HepG2 (cell line): ENCODE results near the gene PAQR6. TPM values are rescaled to one million over a fixed set of nuclear protein-coding genes. Genes with fewer than 3 reads are reported as not detected.

Experiments used
- FOSL2 ChIP-seq: sonication (generic); formaldehyde crosslinking; IDR thresholded peaks from 2 replicates; pipeline ENCODE4 v1.4.0; 2020; ENCODE audit warnings: missing genetic modification reagents
- MTA1 ChIP-seq: sonication (generic); formaldehyde crosslinking; IDR thresholded peaks from 2 replicates; pipeline ENCODE4 v1.4.0; 2020; ENCODE audit warnings: missing genetic modification reagents, mild to moderate bottlenecking, borderline replicate concordance
- PCBP2 ChIP-seq: fragments of 200-400 bp; formaldehyde crosslinking; optimal IDR thresholded peaks from 2 replicates; pipeline ENCODE3; 2018; ENCODE audit warnings: low read length, low read depth; ENCODE audit not compliant: poor library complexity, severe bottlenecking
- RXRB ChIP-seq: IDR thresholded peaks from 2 replicates; pipeline ENCODE4 v1.6.1; 2016; ENCODE audit warnings: borderline replicate concordance, missing genetic modification reagents, missing compliant biosample characterization
- TOE1 ChIP-seq: sonication (generic); formaldehyde crosslinking; IDR thresholded peaks from 2 replicates; pipeline ENCODE4 v1.4.0; 2020; ENCODE audit warnings: mild to moderate bottlenecking, missing genetic modification reagents
- ZBTB7B ChIP-seq: sonication (generic); formaldehyde crosslinking; IDR thresholded peaks from 2 replicates; pipeline ENCODE4 v1.4.0; 2020; ENCODE audit warnings: missing genetic modification reagents
- ZFX ChIP-seq: sonication (generic); formaldehyde crosslinking; IDR thresholded peaks from 2 replicates; pipeline ENCODE4 v1.4.0; 2020; ENCODE audit warnings: mild to moderate bottlenecking, low read depth, missing genetic modification reagents, moderate library complexity
- ZNF569 ChIP-seq: sonication (generic); formaldehyde crosslinking; IDR thresholded peaks from 2 replicates; pipeline ENCODE4 v1.5.0; 2020; ENCODE audit warnings: mild to moderate bottlenecking, missing genetic modification reagents, moderate library complexity, borderline replicate concordance
- ZNF780A ChIP-seq: sonication (generic); formaldehyde crosslinking; IDR thresholded peaks from 2 replicates; pipeline ENCODE4 v1.8.0; 2022; ENCODE audit warnings: mild to moderate bottlenecking, missing genetic modification reagents, moderate library complexity
- ZXDC ChIP-seq: sonication (generic); formaldehyde crosslinking; IDR thresholded peaks from 2 replicates; pipeline ENCODE4 v1.5.0; 2020; ENCODE audit warnings: mild to moderate bottlenecking, missing genetic modification reagents
- polyA plus RNA-seq, 8 experiments: library from polyadenylated mRNA; depleted of rRNA in 3 of 8; stranded (reverse) in 7 of 8; unstranded in 1 of 8; fragments of >200 nt; fragmentation: Illumina TruSeq in 4 of 8; extraction: Trizol in 4 of 8; gene quantifications; 2 replicates each; pipeline versions ENCODE4 v1.2.1 to v1.2.3, GENCODE V29; 2011 to 2016; ENCODE audit warnings: low read depth in 4 of 8, missing spikeins in 1 of 8, mixed read lengths in 1 of 8; ENCODE audit not compliant: insufficient read depth in 1 of 8
- total RNA-seq, 5 experiments: library from RNA; depleted of rRNA; stranded (reverse); fragments of >200 nt; fragmentation: Illumina TruSeq; extraction: Trizol; gene quantifications; 2 replicates each; pipeline ENCODE4 v1.2.3, GENCODE V29; 2016; ENCODE audit warnings: low read depth in 1 of 5
- TF ChIP-seq, protein P1 (sequence below): sonication (generic); formaldehyde crosslinking; IDR thresholded peaks from 2 replicates; pipeline ENCODE4 v1.5.0; 2020; ENCODE audit warnings: missing genetic modification reagents
- TF ChIP-seq, protein P2 (sequence below): IDR thresholded peaks from 2 replicates; pipeline ENCODE4 v1.6.1; 2012; ENCODE audit warnings: low read depth, low read length, improper control_type of control experiment
- TF ChIP-seq, protein P3 (sequence below): sonication (generic); formaldehyde crosslinking; IDR thresholded peaks from 2 replicates; pipeline ENCODE4 v1.4.0; 2020; ENCODE audit warnings: missing genetic modification reagents
- TF ChIP-seq, protein P4 (sequence below): sonication (generic); formaldehyde crosslinking; IDR thresholded peaks from 2 replicates; pipeline ENCODE4 v1.5.0; 2020; ENCODE audit warnings: mild to moderate bottlenecking, missing genetic modification reagents
- TF ChIP-seq, protein P5 (sequence below): sonication (generic); formaldehyde crosslinking; IDR thresholded peaks from 2 replicates; pipeline ENCODE4 v1.5.1; 2020; ENCODE audit warnings: mild to moderate bottlenecking, missing genetic modification reagents, moderate library complexity

PAQR6 gene
- total and polyA plus RNA-seq, 2 of the 13 experiments (the other 11 are each of a cell fraction or from before 2014, with no cell fraction given): 0.82 to 1.4 TPM

DNA sequence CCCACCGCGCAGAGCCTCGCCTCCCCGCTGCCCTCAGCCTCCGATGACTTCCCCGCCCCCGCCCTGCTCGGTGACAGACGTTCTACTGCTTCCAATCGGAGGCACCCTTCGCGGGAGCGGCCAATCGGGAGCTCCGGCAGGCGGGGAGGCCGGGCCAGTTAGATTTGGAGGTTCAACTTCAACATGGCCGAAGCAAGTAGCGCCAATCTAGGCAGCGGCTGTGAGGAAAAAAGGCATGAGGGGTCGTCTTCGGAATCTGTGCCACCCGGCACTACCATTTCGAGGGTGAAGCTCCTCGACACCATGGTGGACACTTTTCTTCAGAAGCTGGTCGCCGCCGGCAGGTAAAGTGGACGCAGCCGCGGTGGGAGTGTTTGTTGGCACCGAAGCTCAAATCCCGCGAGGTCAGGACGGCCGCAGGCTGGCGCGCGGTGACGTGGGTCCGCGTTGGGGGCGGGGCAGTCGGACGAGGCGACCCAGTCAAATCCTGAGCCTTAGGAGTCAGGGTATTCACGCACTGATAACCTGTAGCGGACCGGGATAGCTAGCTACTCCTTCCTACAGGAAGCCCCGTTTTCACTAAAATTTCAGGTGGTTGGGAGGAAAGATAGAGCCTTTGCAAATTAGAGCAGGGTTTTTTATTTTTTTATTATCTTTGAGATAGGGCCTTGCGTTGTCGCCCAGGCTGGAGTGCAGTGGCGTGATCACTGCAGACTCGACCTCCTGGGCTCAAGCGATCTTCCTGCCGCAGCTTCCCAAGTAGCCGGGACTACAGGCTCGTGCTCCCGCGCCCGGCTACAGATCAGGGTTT is 34.8 kb downstream of the PAQR6 start, which contains the start of gene PMF1 (continued):
- TF ChIP-seq, protein P1, sequence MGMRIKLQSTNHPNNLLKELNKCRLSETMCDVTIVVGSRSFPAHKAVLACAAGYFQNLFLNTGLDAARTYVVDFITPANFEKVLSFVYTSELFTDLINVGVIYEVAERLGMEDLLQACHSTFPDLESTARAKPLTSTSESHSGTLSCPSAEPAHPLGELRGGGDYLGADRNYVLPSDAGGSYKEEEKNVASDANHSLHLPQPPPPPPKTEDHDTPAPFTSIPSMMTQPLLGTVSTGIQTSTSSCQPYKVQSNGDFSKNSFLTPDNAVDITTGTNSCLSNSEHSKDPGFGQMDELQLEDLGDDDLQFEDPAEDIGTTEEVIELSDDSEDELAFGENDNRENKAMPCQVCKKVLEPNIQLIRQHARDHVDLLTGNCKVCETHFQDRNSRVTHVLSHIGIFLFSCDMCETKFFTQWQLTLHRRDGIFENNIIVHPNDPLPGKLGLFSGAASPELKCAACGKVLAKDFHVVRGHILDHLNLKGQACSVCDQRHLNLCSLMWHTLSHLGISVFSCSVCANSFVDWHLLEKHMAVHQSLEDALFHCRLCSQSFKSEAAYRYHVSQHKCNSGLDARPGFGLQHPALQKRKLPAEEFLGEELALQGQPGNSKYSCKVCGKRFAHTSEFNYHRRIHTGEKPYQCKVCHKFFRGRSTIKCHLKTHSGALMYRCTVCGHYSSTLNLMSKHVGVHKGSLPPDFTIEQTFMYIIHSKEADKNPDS (CRISPR knock-in tag): no peak
- TF ChIP-seq TOE1 (CRISPR knock-in tag) (no peak), FOSL2 (CRISPR knock-in tag) (peak; percentile 16; the same call in 1 of the 2 replicates), ZNF569 (CRISPR knock-in tag) (no peak), ZXDC (CRISPR knock-in tag) (no peak), RXRB (CRISPR knock-in tag) (no peak; the same call in 1 of the 2 replicates), ZBTB7B (CRISPR knock-in tag) (no peak), ZNF780A (CRISPR knock-in tag) (no peak), ZFX (CRISPR knock-in tag) (peak; percentile 74), PCBP2 (no peak), MTA1 (CRISPR knock-in tag) (peak; percentile 88)
- TF ChIP-seq, protein P2, sequence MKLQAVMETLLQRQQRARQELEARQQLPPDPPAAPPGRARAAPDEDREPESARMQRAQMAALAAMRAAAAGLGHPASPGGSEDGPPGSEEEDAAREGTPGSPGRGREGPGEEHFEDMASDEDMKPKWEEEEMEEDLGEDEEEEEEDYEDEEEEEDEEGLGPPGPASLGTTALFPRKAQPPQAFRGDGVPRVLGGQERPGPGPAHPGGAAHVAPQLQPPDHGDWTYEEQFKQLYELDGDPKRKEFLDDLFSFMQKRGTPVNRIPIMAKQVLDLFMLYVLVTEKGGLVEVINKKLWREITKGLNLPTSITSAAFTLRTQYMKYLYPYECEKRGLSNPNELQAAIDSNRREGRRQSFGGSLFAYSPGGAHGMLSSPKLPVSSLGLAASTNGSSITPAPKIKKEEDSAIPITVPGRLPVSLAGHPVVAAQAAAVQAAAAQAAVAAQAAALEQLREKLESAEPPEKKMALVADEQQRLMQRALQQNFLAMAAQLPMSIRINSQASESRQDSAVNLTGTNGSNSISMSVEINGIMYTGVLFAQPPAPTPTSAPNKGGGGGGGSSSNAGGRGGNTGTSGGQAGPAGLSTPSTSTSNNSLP: no peak; the same call in 1 of the 2 replicates
- TF ChIP-seq, protein P3, sequence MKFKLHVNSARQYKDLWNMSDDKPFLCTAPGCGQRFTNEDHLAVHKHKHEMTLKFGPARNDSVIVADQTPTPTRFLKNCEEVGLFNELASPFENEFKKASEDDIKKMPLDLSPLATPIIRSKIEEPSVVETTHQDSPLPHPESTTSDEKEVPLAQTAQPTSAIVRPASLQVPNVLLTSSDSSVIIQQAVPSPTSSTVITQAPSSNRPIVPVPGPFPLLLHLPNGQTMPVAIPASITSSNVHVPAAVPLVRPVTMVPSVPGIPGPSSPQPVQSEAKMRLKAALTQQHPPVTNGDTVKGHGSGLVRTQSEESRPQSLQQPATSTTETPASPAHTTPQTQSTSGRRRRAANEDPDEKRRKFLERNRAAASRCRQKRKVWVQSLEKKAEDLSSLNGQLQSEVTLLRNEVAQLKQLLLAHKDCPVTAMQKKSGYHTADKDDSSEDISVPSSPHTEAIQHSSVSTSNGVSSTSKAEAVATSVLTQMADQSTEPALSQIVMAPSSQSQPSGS (CRISPR knock-in tag): 0 out of 2 replicates have a peak, but pooled peaks have one; percentile 26
- TF ChIP-seq, protein P4, sequence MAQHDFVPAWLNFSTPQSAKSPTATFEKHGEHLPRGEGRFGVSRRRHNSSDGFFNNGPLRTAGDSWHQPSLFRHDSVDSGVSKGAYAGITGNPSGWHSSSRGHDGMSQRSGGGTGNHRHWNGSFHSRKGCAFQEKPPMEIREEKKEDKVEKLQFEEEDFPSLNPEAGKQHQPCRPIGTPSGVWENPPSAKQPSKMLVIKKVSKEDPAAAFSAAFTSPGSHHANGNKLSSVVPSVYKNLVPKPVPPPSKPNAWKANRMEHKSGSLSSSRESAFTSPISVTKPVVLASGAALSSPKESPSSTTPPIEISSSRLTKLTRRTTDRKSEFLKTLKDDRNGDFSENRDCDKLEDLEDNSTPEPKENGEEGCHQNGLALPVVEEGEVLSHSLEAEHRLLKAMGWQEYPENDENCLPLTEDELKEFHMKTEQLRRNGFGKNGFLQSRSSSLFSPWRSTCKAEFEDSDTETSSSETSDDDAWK (CRISPR knock-in tag): no peak
- TF ChIP-seq, protein P5, sequence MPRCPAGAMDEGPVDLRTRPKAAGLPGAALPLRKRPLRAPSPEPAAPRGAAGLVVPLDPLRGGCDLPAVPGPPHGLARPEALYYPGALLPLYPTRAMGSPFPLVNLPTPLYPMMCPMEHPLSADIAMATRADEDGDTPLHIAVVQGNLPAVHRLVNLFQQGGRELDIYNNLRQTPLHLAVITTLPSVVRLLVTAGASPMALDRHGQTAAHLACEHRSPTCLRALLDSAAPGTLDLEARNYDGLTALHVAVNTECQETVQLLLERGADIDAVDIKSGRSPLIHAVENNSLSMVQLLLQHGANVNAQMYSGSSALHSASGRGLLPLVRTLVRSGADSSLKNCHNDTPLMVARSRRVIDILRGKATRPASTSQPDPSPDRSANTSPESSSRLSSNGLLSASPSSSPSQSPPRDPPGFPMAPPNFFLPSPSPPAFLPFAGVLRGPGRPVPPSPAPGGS (CRISPR knock-in tag): no peak; the same call in 1 of the 2 replicates
